GM18526 (cell line): ENCODE results near the gene DOK5.

ENCODE experiments used
- POLR2A ChIP-seq: IDR thresholded peaks from 3 replicates; pipeline ENCODE4 v1.6.1; 2011; ENCODE audit not compliant: insufficient read length; ENCODE audit errors: extremely low read depth

DOK5 gene

GRCh38 chr20:54560357-54560756 lies 85.0 kb downstream of the DOK5 start:
- no peak for TF ChIP-seq POLR2A

- no peak for TF ChIP-seq POLR2A
These were observed 89.9 kb downstream of the DOK5 start for GRCh38 chr20:54565255-54565654.

- no peak for TF ChIP-seq POLR2A
These were observed 90.8 kb downstream of the DOK5 start for GRCh38 chr20:54566031-54566688.

DNA sequence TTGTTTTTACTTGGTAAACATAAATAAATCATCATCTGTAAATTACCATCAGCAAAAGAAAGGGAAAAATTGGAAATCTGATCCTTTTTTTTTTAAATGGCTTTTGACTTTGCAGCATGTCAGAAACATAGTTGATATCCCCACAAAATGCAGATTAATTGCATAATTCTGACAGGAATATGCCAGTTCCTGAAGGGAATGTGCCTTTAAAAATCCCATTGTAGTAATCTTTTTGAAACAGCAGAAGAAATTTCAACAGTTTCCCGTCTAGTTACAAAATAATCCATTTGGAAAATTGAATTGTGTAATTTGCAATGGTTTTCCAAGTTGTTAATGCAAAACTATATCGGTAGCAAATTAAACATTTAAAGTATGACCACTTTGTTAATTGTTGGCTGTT lies 95.2 kb downstream of the DOK5 start:
- TF ChIP-seq POLR2A: no peak

GRCh38 chr20:54572665-54573435 lies 97.5 kb downstream of the DOK5 start:
- TF ChIP-seq POLR2A: no peak

DNA sequence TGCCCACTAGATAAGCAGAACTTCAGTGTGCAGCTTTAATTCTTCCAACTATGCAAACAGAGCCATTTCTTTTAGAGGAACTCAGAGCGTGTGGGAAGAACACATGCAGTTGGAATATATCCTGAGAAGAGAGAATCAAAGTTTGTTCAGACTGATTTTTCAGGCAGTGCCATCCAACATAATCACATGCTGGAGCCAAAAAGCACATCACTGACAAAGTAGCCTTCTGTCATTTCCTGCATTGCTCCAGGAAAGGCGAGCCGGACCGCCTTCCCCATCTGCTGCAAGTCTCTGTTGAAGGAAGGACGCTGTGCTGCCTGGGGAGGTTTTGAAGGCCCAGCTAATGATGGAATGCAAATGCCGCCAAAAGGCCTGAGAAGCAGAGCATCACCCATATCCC lies 98.4 kb downstream of the DOK5 start:
- no peak for TF ChIP-seq POLR2A

- TF ChIP-seq POLR2A: no peak
These were observed 101.1 kb downstream of the DOK5 start for GRCh38 chr20:54576518-54576917.

- TF ChIP-seq POLR2A: no peak
These were observed 102.2 kb downstream of the DOK5 start for GRCh38 chr20:54577637-54578036.

DNA sequence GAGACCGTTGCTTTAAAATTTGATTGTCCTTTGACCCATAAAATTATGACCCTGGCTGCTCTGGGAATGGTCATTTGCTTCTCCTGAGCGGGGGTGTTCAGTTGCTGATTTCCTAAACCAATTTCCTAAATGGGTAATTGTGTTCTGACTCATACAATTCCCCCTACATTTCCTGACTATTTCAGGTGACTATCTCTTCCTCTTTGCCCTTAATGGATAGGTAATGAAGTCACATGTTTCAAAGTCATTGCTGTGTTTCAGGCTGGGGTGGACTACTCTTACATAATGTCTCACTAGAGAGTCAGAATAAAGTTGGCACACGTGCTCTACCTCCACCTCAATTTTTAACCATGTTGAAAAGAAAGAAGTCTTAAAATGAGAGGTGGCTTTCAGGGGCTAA lies 109.8 kb downstream of the DOK5 start:
- no peak for TF ChIP-seq POLR2A

DNA sequence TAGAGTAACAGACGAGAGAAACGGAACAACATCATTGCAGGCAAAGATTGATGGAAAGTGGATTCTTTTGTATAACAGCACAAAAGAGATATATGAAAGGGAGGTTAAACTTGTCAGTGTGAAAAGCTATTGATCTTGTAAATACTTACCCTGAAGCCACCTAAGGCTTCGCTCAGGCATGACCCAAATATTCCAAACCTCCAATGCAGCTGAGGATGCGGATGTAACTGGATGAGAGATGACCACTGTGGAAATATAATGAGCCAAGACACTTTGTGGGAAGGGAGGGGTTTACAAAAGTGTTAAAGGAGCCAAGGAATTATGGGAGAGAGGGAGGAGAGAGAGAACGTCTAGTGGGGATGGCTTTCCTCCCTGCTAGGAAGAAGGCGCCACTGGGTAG lies 112.0 kb downstream of the DOK5 start:
- TF ChIP-seq POLR2A: no peak

DNA sequence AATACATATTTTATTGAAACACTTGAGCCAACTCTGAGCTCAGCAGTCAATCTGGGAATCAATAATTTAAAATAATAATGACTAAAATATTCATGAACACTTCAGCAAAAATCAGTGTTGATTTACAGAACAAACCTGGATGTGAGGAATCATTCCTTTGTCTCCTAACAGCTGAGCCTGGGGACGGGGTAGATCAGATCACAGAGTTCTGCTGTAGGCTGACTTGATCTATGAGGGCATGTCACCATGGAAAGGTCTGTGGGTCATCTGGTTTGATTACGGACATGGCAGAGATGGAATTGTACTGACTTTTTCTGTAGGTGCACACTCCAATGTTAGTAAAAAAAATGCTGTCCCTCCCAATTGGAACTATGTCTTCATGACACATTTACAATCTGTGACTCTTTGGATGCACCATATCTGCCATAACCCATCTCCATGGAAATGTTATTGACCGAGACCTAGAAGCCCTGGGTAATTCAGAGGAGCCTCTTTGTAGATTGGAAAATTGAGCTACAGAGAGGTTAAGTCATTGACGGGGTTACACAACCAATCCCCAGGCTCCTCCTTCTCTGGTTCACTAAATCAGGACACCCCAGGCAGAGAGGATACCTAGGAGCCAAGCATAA lies 114.1 kb downstream of the DOK5 start:
- TF ChIP-seq POLR2A: no peak

- no peak for TF ChIP-seq POLR2A
These were observed 115.5 kb downstream of the DOK5 start for GRCh38 chr20:54590856-54591255.

- TF ChIP-seq POLR2A: no peak
These were observed 121.3 kb downstream of the DOK5 start for GRCh38 chr20:54596651-54597050.

- TF ChIP-seq POLR2A: no peak
These were observed 123.0 kb downstream of the DOK5 start for GRCh38 chr20:54598352-54598751.

GRCh38 chr20:54600634-54601033 lies 125.2 kb downstream of the DOK5 start:
- TF ChIP-seq POLR2A: no peak

DNA sequence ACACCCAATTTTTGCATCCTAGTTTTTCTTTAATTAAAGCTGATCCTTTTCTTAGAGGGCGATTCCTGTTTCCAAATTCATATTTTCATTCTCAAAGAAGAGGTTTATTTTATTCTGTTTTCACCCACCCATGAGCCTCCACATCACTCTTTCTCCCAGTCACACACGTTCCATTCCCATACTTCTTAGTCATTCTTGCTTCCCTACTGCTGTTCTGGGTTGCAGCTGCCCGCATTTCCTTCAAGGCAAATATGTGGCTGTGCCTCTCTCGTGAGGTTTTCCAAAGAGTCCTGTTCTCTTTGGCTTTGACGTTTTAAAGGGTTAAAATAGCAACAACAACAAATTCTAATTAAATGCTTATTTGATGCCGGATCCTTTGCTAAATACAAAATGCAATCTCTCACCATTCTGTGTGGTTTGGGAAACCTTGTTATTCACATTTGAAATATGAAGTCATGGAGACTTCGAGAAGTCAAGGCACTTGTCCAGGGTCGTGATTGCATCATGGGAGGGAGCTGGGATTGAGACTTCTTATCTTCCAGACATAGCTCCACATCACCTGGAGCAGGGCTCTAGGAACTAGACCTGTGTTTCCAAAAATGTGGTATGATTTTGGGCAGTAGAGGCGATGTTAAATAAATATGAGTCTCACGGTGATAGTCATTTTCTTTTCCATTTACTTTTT lies 126.6 kb downstream of the DOK5 start:
- no peak for TF ChIP-seq POLR2A
